Psoas muscle (tissue), 8 donors: ENCODE results near the gene THRSP. TPM values are rescaled to one million over a fixed set of nuclear protein-coding genes. Genes with fewer than 3 reads are reported as not detected.
A peak's percentile ranks its signal among the peaks of the same experiment; 100 is the strongest.
"Not testable (repeated sequence)": the region's sequence is repeated elsewhere in the genome, so short reads cannot be mapped to it uniquely, and the experiment has no call there.

Experiments
- ATAC-seq, 4 donors: fragments of 200-7000 bp; cut with Tn5 transposase; one replicate each; pipeline ENCODE4 v1.9.1; 2020; ENCODE audit warnings: moderate library complexity in 3 of 4, mild to moderate bottlenecking in 2 of 4
- DNase-seq, 2 donors: peaks; one replicate each; pipeline ENCODE4 v3.0.0-alpha.2; 2020
- H3K27ac ChIP-seq: fragments of 200-600 bp; one replicate; pipeline ENCODE4 v1.8.0; 2022
- H3K27me3 ChIP-seq, 3 donors: fragments of 200-600 bp in 1 of 3; one replicate each; pipeline versions ENCODE4 v1.6.1 to v1.8.0; 2013 to 2022; ENCODE audit warnings: low read length in 2 of 3, mild to moderate bottlenecking in 2 of 3, moderate library complexity in 1 of 3; ENCODE audit not compliant: insufficient read depth in 3 of 3
- H3K36me3 ChIP-seq, 2 donors: fragments of 200-600 bp in 1 of 2; one replicate each; pipeline versions ENCODE4 v1.6.1 to v1.8.0; 2013 to 2022; ENCODE audit warnings: low read depth in 1 of 2, mild to moderate bottlenecking in 1 of 2, moderate library complexity in 1 of 2; ENCODE audit not compliant: insufficient read depth in 1 of 2
- H3K4me1 ChIP-seq: fragments of 200-600 bp; one replicate; pipeline ENCODE4 v1.8.0; 2022
- H3K4me3 ChIP-seq: fragments of 200-600 bp; one replicate; pipeline ENCODE4 v1.8.0; 2022; ENCODE audit warnings: mild to moderate bottlenecking
- H3K9me3 ChIP-seq: fragments of 200-600 bp; one replicate; pipeline ENCODE4 v1.8.0; 2022
- CTCF ChIP-seq: fragments of 200-600 bp; IDR thresholded peaks from one replicate; pipeline ENCODE4 v1.8.0; 2022; ENCODE audit warnings: antibody characterized with exemption
- WGBS, 3 donors: extraction: QIAGEN DNeasy Blood & Tissue Kit; methylation state at CpG; one replicate each; pipeline versions ENCODE4 v1.1.6 to v1.1.7; 2013; 5-methylcytosine and 5-hydroxymethylcytosine counted together
- intact Hi-C, 2 donors: fragments of 100-400 bp; cut with DNase I; formaldehyde crosslinking; loops; one replicate each; pipeline versions ENCODE4 v1.11.0 to v1.14.2; 2022
- polyA plus RNA-seq, 3 donors: library from polyadenylated mRNA; stranded (reverse); fragments of 200-250 nt; gene quantifications; one replicate each; pipeline ENCODE4 v1.2.3, GENCODE V29; 2013
- total RNA-seq, 4 donors: library from RNA; stranded (reverse); fragmentation: NEBNext Ultra II Directional in 2 of 4; extraction: Animal tissue kit (Norgen Biotek cat#: 25700) in 2 of 4; gene quantifications; one replicate each; pipeline versions ENCODE4 v1.2.1 to v1.2.4, GENCODE V29; 2021 to 2023
- donor health status: healthy with polysubstance abuse.
- donor health status: DM: no; HTN: no; CAD: no; lungs with moderate emphysema.
- donor health status: Bipolar disorder and iron deficiency.
- donor health status: healthy.
- donor health status: DM: yes; HTN: yes; CAD: no.
- donor health status: DM: no; HTN: no; CAD: no.
- donor health status: DM: no; HTN: no; CAD: no.
- donor health status: DM: yes; HTN: yes; CAD: no.

The THRSP gene
- total and polyA plus RNA-seq, 7 donors = 0.24 to 7.2 (median 2.2) TPM

- no peak overlapping the region for H3K27ac ChIP-seq
- H3K4me1 ChIP-seq = peaks cover 40% of the 10 kb centered on the region
- ATAC-seq = no peak
- intact Hi-C loops = loop anchor here in 1 of 2 donors (5.0 kb wide), 1 partner anchor 113 kb away; the partner anchor contains the start of genes KCTD21 and USP35
- H3K4me3 ChIP-seq = no peak overlapping the region
- H3K9me3 ChIP-seq = no peaks in the 10 kb centered on the region
- 76 to 83% (median 78%) methylated on average over 6 of the region's 6 CpGs for WGBS, 3 donors
- DNase-seq = no peak
- TF ChIP-seq CTCF = no peak
- H3K36me3 ChIP-seq = peaks cover 3 to 39% of the 10 kb centered on the region in 2 donors
- H3K27me3 ChIP-seq = no peaks in the 10 kb centered on the region
Measured at GRCh38 chr11:78074756-78075155, 11.1 kb downstream of the THRSP start.

GRCh38 chr11:78076733-78077403, 13.2 kb downstream of the THRSP start:
- 69 to 81% (median 73%) methylated on average over 6 of the region's 6 CpGs for WGBS, 3 donors
- H3K27ac ChIP-seq = no peak overlapping the region
- DNase-seq = no peak
- H3K4me3 ChIP-seq = peak overlapping the region; percentile 81
- H3K27me3 ChIP-seq = no peaks in the 10 kb centered on the region
- peaks cover 0 to 18% of the 10 kb centered on the region in 2 donors for H3K36me3 ChIP-seq
- TF ChIP-seq CTCF = no peak
- intact Hi-C loops = loop anchor here in 1 of 2 donors (5.0 kb wide), 1 partner anchor 110 kb away; the partner anchor contains the start of genes KCTD21 and USP35
- no peaks in the 10 kb centered on the region for H3K9me3 ChIP-seq
- ATAC-seq = no peak
- peaks cover 35% of the 10 kb centered on the region for H3K4me1 ChIP-seq

GRCh38 chr11:78077592-78077991, 13.9 kb downstream of the THRSP start:
- intact Hi-C loops = loop anchor here in 1 of 2 donors (5.0 kb wide), 1 partner anchor 110 kb away; the partner anchor contains the start of genes KCTD21 and USP35
- Histone ChIP-seq H3K36me3 (peaks cover 0 to 11% of the 10 kb centered on the region in 2 donors), H3K4me3 (peak overlapping the region; percentile 81), H3K4me1 (peaks cover 35% of the 10 kb centered on the region)
- not testable (repeated sequence) for DNase-seq, H3K27me3 ChIP-seq, H3K27ac ChIP-seq, ATAC-seq, H3K9me3 ChIP-seq
- 67 to 70% (median 70%) methylated on average over 4 of the region's 4 CpGs for WGBS, 3 donors

- intact Hi-C loops = loop anchor here in 1 of 2 donors (5.0 kb wide), 1 partner anchor 109 kb away; the partner anchor contains the start of genes KCTD21 and USP35
Measured at GRCh38 chr11:78078218-78079167, 14.8 kb downstream of the THRSP start.

More at GRCh38 chr11:78078218-78079167, 14.8 kb downstream of the THRSP start:
- peak in 1 of 4 donors; percentile 7 for ATAC-seq
- H3K9me3 ChIP-seq = no peaks in the 10 kb centered on the region
- 18 to 24% (median 22%) methylated on average over 21 of the region's 21 CpGs for WGBS, 3 donors
- H3K4me3 ChIP-seq = peak overlapping the region; percentile 81
- no peak for TF ChIP-seq CTCF
- peak overlapping the region; percentile 79 for H3K27ac ChIP-seq
- H3K36me3 ChIP-seq = peaks cover 0 to 6% of the 10 kb centered on the region in 2 donors
- no peak for DNase-seq
- peaks cover 35% of the 10 kb centered on the region for H3K4me1 ChIP-seq
- H3K27me3 ChIP-seq = no peaks in the 10 kb centered on the region
